Measurements from ENCODE around the gene NOL3.

DNA sequence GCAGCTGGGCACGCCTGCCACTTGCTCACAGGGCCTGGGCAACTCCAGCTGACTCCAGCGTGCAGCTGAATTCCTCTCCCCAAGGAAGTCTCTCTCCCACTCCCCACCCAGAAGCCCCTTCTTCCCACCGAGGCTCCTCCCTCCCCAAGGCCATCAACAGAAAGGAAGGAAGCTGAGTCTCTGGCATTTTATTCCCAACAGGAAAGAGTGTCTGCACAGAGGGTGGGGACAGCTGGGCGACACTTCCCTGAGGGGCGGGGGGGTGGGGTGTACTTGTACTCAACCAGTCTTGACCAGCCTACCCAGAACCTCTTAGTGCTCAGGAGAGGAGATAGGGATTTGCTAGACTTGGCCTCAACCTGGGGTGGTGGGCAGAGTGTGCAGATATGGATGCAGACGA is 19.7 kb downstream of the NOL3 start, which contains the start of gene EXOC3L1:
- TF ChIP-seq RAD21 (IDR thresholded peaks at IDR 0.05; ENCODE audit: low read depth) (no peak), USF1 (IDR thresholded peaks at IDR 0.05) (no peak), TAF1 (IDR thresholded peaks at IDR 0.05; ENCODE audit: low read depth) (no peak), EP300 (IDR thresholded peaks at IDR 0.05; ENCODE audit: borderline replicate concordance) (no peak), TEAD4 (IDR thresholded peaks at IDR 0.05) (no peak), YY1 (IDR thresholded peaks at IDR 0.05; ENCODE audit: low read depth) (no peak), CEBPB (IDR thresholded peaks at IDR 0.05) (no peak), NFIC (IDR thresholded peaks at IDR 0.05) (no peak), TCF12 (IDR thresholded peaks at IDR 0.05; ENCODE audit: low read depth) (no peak), CREB1 (IDR thresholded peaks at IDR 0.05; ENCODE audit: low read depth) (no peak), MAX (IDR thresholded peaks at IDR 0.05) (no peak)
- TF ChIP-seq, protein P1, sequence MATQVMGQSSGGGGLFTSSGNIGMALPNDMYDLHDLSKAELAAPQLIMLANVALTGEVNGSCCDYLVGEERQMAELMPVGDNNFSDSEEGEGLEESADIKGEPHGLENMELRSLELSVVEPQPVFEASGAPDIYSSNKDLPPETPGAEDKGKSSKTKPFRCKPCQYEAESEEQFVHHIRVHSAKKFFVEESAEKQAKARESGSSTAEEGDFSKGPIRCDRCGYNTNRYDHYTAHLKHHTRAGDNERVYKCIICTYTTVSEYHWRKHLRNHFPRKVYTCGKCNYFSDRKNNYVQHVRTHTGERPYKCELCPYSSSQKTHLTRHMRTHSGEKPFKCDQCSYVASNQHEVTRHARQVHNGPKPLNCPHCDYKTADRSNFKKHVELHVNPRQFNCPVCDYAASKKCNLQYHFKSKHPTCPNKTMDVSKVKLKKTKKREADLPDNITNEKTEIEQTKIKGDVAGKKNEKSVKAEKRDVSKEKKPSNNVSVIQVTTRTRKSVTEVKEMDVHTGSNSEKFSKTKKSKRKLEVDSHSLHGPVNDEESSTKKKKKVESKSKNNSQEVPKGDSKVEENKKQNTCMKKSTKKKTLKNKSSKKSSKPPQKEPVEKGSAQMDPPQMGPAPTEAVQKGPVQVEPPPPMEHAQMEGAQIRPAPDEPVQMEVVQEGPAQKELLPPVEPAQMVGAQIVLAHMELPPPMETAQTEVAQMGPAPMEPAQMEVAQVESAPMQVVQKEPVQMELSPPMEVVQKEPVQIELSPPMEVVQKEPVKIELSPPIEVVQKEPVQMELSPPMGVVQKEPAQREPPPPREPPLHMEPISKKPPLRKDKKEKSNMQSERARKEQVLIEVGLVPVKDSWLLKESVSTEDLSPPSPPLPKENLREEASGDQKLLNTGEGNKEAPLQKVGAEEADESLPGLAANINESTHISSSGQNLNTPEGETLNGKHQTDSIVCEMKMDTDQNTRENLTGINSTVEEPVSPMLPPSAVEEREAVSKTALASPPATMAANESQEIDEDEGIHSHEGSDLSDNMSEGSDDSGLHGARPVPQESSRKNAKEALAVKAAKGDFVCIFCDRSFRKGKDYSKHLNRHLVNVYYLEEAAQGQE (IDR thresholded peaks at IDR 0.05; ENCODE audit: low read depth) = no peak
